ENCODE data around the gene AQP5.
A peak's percentile ranks its signal among the peaks of the same experiment; 100 is the strongest.

Gene AQP5

GRCh38 chr12:49962861-49963765 is 1.4 kb downstream of the AQP5 start:
- TF ChIP-seq CTCF (conservative IDR thresholded peaks at IDR 0.05; ENCODE audit: low read depth) = no peak
- ChIA-PET POLR2A (ENCODE audit: low non-redundant PET) (interaction anchor here (0.6 kb wide), 1 partner anchor 12 kb away, joined by 3 read pairs; no protein-coding TSS in a partner anchor), CTCF (interaction anchor here (0.6 to 1.2 kb wide), 5 partner anchors 17 to 140 kb away, joined by 3 to 6 read pairs (median 5); partner anchors contain the start of gene SMARCD1)
- peak; percentile 92 for DNase-seq (ENCODE audit: low spot score)
- peak overlapping the region; percentile 53 for H3K27ac ChIP-seq

- no peak for TF ChIP-seq CTCF (conservative IDR thresholded peaks at IDR 0.05; ENCODE audit: low read depth)
- no peak for DNase-seq (ENCODE audit: low spot score)
- ChIA-PET CTCF (interaction anchor here (0.9 to 1.3 kb wide), 4 partner anchors 18 to 121 kb away, joined by 3 to 5 read pairs (median 4); partner anchors contain the start of gene SMARCD1), POLR2A (ENCODE audit: low non-redundant PET) (interaction anchor here (0.6 kb wide), 1 partner anchor 79 kb away, joined by 3 read pairs; no protein-coding TSS in a partner anchor)
- H3K27ac ChIP-seq = peak overlapping the region; percentile 53
Observed at GRCh38 chr12:49963976-49964815, 2.5 kb downstream of the AQP5 start.

GRCh38 chr12:49964849-49965624 is 3.4 kb downstream of the AQP5 start:
- H3K27ac ChIP-seq = no peak overlapping the region
- no peak for TF ChIP-seq CTCF (conservative IDR thresholded peaks at IDR 0.05; ENCODE audit: low read depth)
- no peak for DNase-seq (ENCODE audit: low spot score)
- ChIA-PET CTCF (interaction anchor here (0.6 to 2.6 kb wide), 6 partner anchors 19 to 568 kb away, joined by 3 to 10 read pairs (median 5); no protein-coding TSS in a partner anchor), POLR2A (ENCODE audit: low non-redundant PET) (no interaction called here)

- no peak overlapping the region for H3K27ac ChIP-seq
- no peak for DNase-seq (ENCODE audit: low spot score)
- no peak for TF ChIP-seq CTCF (conservative IDR thresholded peaks at IDR 0.05; ENCODE audit: low read depth)
- ChIA-PET POLR2A (ENCODE audit: low non-redundant PET) (no interaction called here), CTCF (interaction anchor here (0.6 to 3.1 kb wide), 13 partner anchors 12 to 568 kb away, joined by 3 to 37 read pairs (median 6); partner anchors contain the start of gene SMARCD1)
Observed at GRCh38 chr12:49965836-49966235, 4.2 kb downstream of the AQP5 start.

- H3K27ac ChIP-seq = no peak overlapping the region
- POLR2A ChIA-PET (ENCODE audit: low non-redundant PET) = interaction anchor here (0.5 to 0.6 kb wide), 2 partner anchors 19 to 43 kb away, joined by 4 to 7 read pairs; no protein-coding TSS in a partner anchor
- no peak for TF ChIP-seq CTCF (conservative IDR thresholded peaks at IDR 0.05; ENCODE audit: low read depth)
- no peak for DNase-seq (ENCODE audit: low spot score)
- CTCF ChIA-PET = interaction anchor here (0.5 to 3.1 kb wide), 20 partner anchors 13 to 173 kb away, joined by 3 to 37 read pairs (median 4); partner anchors contain the start of gene SMARCD1
Observed at GRCh38 chr12:49966511-49967041, 4.9 kb downstream of the AQP5 start.
